OCI-LY7 (cell line): ENCODE measurements around the gene B3GNT8. TPM values are rescaled to one million over a fixed set of nuclear protein-coding genes. Genes with fewer than 3 reads are reported as not detected.

Experiments
- BruUV-seq: library from RNA; stranded (reverse); fragments of 400-500 nt; replicated peaks from 2 replicates; lab custom pipeline; 2021; lab: Mats Ljungman, UMichigan
- CTCF ChIA-PET: fragments of 300-600 bp; sonication (Branson Sonifier 250); formaldehyde crosslinking; loops from one replicate; lab custom pipeline; 2022; ENCODE audit warnings: antibody characterized with exemption; ENCODE audit not compliant: unreplicated experiment; lab: Charles Lee
- POLR2A ChIA-PET: fragments of 300-600 bp; sonication (Branson Sonifier 250); formaldehyde crosslinking; loops from one replicate; lab custom pipeline; 2022; ENCODE audit warnings: antibody characterized with exemption; lab: Charles Lee
- DNase-seq: peaks from one replicate; pipeline ENCODE4 v3.0.0-alpha.2; 2015; ENCODE audit warnings: low spot score
- H2AFZ ChIP-seq: fragments of 200-600 bp; sonication (generic), shearing (Covaris generic); 2 replicates; pipeline ENCODE4 v1.6.1; 2014; ENCODE audit warnings: mild to moderate bottlenecking, antibody characterized with exemption, low read length, moderate library complexity
- H3K27ac ChIP-seq: fragments of 200-600 bp; sonication (generic); 2 replicates; pipeline ENCODE4 v1.5.1; 2014; ENCODE audit warnings: mixed run types, low read depth, mild to moderate bottlenecking, moderate library complexity, low read length, inconsistent platforms; ENCODE audit not compliant: poor library complexity, severe bottlenecking
- H3K36me3 ChIP-seq: fragments of 200-600 bp; sonication (generic); 2 replicates; pipeline ENCODE4 v1.6.1; 2014; ENCODE audit warnings: mild to moderate bottlenecking, antibody characterized with exemption, low read length, moderate library complexity, mixed read lengths; ENCODE audit not compliant: insufficient read depth
- H3K4me1 ChIP-seq: fragments of 200-600 bp; sonication (generic); 2 replicates; pipeline ENCODE4 v1.5.1; 2014; ENCODE audit warnings: mild to moderate bottlenecking, low read length; ENCODE audit not compliant: insufficient read depth, poor library complexity, severe bottlenecking
- H3K4me2 ChIP-seq: fragments of 200-600 bp; sonication (generic); 2 replicates; pipeline ENCODE4 v1.6.1; 2014; ENCODE audit warnings: mild to moderate bottlenecking, low read length
- H3K4me3 ChIP-seq: fragments of 200-600 bp; sonication (generic); 2 replicates; pipeline ENCODE4 v1.5.1; 2014; ENCODE audit warnings: mild to moderate bottlenecking, low read depth, low read length; ENCODE audit not compliant: poor library complexity, severe bottlenecking
- H3K79me2 ChIP-seq: fragments of 200-600 bp; sonication (generic); 2 replicates; pipeline ENCODE4 v1.6.1; 2016; ENCODE audit warnings: low read depth, mild to moderate bottlenecking, low read length, moderate library complexity, mixed read lengths; ENCODE audit not compliant: insufficient read depth
- H3K9me2 ChIP-seq: fragments of 200-600 bp; sonication (generic); 2 replicates; pipeline ENCODE4 v1.6.1; 2016; ENCODE audit warnings: mild to moderate bottlenecking, low read length, mixed read lengths; ENCODE audit not compliant: insufficient read depth
- H3K9me3 ChIP-seq: fragments of 200-600 bp; sonication (generic); 2 replicates; pipeline ENCODE4 v1.6.1; 2014; ENCODE audit warnings: mild to moderate bottlenecking, mixed run types, low read length, mixed read lengths
- H4K20me1 ChIP-seq: fragments of 200-600 bp; sonication (generic); 2 replicates; pipeline ENCODE4 v1.6.1; 2014; ENCODE audit warnings: mild to moderate bottlenecking, antibody characterized with exemption, low read length, moderate library complexity, mixed read lengths; ENCODE audit not compliant: insufficient read depth
- CTCF ChIP-seq: fragments of 200-600 bp; sonication (generic); conservative IDR thresholded peaks from 2 replicates; pipeline ENCODE4 v1.5.1; 2014; ENCODE audit warnings: mild to moderate bottlenecking, antibody characterized with exemption, low read length, moderate library complexity, mixed read lengths
- EZH2phosphoT487 ChIP-seq: fragments of 200-600 bp; sonication (generic); IDR thresholded peaks from 2 replicates; pipeline ENCODE4 v1.6.1; 2018; ENCODE audit warnings: low read depth, borderline replicate concordance, mild to moderate bottlenecking, mixed run types, antibody characterized with exemption, low read length, moderate library complexity, mixed read lengths
- intact Hi-C: fragments of 100-400 bp; cut with micrococcal nuclease; formaldehyde crosslinking; loops from one replicate; pipeline ENCODE4 v1.10.0; 2022; ENCODE audit not compliant: unreplicated experiment
- total RNA-seq, 2 experiments: library from RNA; depleted of rRNA in 1 of 2; stranded (reverse); fragments of >200 nt in 1 of 2; shearing (Covaris generic) in 1 of 2; gene quantifications; 2 replicates each; pipeline ENCODE4 v1.2.3, GENCODE V29; 2014 to 2022

B3GNT8 gene
- total RNA-seq, 2 experiments from 2014 or later, result 0.40 to 0.47 TPM

- Histone ChIP-seq H3K4me3 (peak overlapping the region; percentile 96), H3K36me3 (peaks cover 3% of the 10 kb centered on the region; the same call in 1 of the 2 replicates), H3K4me2 (peak overlapping the region; percentile 87), H3K9me3 (no peaks in the 10 kb centered on the region), H2AFZ (no peak overlapping the region), H3K27ac (no peak overlapping the region), H3K79me2 (peaks cover 34% of the 10 kb centered on the region), H3K4me1 (peaks cover 29% of the 10 kb centered on the region), H4K20me1 (no peaks in the 10 kb centered on the region), H3K9me2 (no peaks in the 10 kb centered on the region)
- no peak for TF ChIP-seq EZH2phosphoT487
- no peak for TF ChIP-seq CTCF
- intact Hi-C loops, result no loop called here
- DNase-seq, result no peak
- ChIA-PET CTCF (no interaction called here), POLR2A (interaction anchor here (0.9 kb wide), 1 partner anchor 35 kb away, joined by 3 read pairs; the partner anchor contains the start of gene B9D2)
- BruUV-seq, result no TSS peak
These were observed 28.6 kb downstream of the B3GNT8 start for GRCh38 chr19:41398598-41398997.

- intact Hi-C loops, result no loop called here
- no peak for DNase-seq
- CTCF ChIA-PET, result no interaction called here
- peak overlapping the region; percentile 87 for H3K4me2 ChIP-seq
- peak overlapping the region; percentile 84 for H2AFZ ChIP-seq
- POLR2A ChIA-PET, result interaction anchor here (0.9 kb wide), 1 partner anchor 34 kb away, joined by 3 read pairs; the partner anchor contains the start of gene B9D2
- no TSS peak for BruUV-seq
- no peaks in the 10 kb centered on the region for H4K20me1 ChIP-seq
- no peaks in the 10 kb centered on the region for H3K9me3 ChIP-seq
- peaks cover 3% of the 10 kb centered on the region; the same call in 1 of the 2 replicates for H3K36me3 ChIP-seq
- peaks cover 34% of the 10 kb centered on the region for H3K79me2 ChIP-seq
- H3K9me2 ChIP-seq, result no peaks in the 10 kb centered on the region
- H3K4me1 ChIP-seq, result peaks cover 29% of the 10 kb centered on the region
- peak overlapping the region; percentile 59 for H3K27ac ChIP-seq
- peak overlapping the region; percentile 96 for H3K4me3 ChIP-seq
- no peak for TF ChIP-seq EZH2phosphoT487
- no peak for TF ChIP-seq CTCF
These were observed 29.1 kb downstream of the B3GNT8 start for GRCh38 chr19:41398050-41398418.
